ENCODE results near the gene NAA80. TPM values are rescaled to one million over a fixed set of nuclear protein-coding genes. Genes with fewer than 3 reads are reported as not detected.

NAA80 gene
- total and polyA plus RNA-seq, 10 of the 15 experiments (the other 5 are each of a cell fraction or from before 2014, with no cell fraction given): 0.48 to 12.7 (median 6.7) TPM

GRCh38 chr3:50269460-50269859, 29.7 kb downstream of the NAA80 start (continued):
- TF ChIP-seq MEF2B (IDR thresholded peaks at IDR 0.05; ENCODE audit: partially characterized antibody, poor library complexity, severe bottlenecking): no peak
- TF ChIP-seq BCL11A (IDR thresholded peaks at IDR 0.05; ENCODE audit: low read depth, low read length): no peak
- no peak for TF ChIP-seq RELB (IDR thresholded peaks at IDR 0.05; ENCODE audit: low read depth)
- no peak for TF ChIP-seq SMAD1 (IDR thresholded peaks at IDR 0.05; ENCODE audit: low read depth, partially characterized antibody)
- TF ChIP-seq SUPT20H (IDR thresholded peaks at IDR 0.05; ENCODE audit: borderline replicate concordance, control insufficient read depth, low read depth, low read length): no peak
- no peak for TF ChIP-seq SMAD5 (IDR thresholded peaks at IDR 0.05; ENCODE audit: low read depth)
- no peak for TF ChIP-seq RFX5 (IDR thresholded peaks at IDR 0.05; ENCODE audit: low read depth, low read length)
- TF ChIP-seq ZBTB11 (CRISPR knock-in tag; IDR thresholded peaks at IDR 0.05): no peak
- no peak for TF ChIP-seq TBL1XR1 (IDR thresholded peaks at IDR 0.05; ENCODE audit: low read depth, low read length)

Measured in GM12878 (cell line).